ENCODE data around the gene APOLD1.

Gene APOLD1

DNA sequence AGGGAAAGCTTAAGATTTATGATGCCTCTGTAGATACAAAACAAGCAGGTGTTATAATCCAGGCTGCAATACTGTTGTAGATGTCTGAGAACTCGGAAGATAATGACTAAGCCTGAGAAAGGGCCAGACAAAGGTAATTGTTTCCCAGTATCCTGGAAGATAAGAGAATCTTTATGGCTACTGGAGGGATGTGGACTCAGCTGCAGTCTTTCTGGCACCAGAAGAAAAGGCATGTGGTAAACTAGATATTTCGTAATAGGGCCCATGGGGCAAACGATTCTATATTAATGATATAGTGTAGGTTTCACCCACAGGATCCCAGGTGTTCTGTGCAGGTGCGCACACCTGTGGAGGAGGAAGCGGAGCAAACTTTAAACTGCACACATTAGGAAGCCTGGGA is 9.2 kb upstream of the APOLD1 start:
- TF ChIP-seq, protein P1, sequence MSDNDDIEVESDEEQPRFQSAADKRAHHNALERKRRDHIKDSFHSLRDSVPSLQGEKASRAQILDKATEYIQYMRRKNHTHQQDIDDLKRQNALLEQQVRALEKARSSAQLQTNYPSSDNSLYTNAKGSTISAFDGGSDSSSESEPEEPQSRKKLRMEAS (IDR thresholded peaks at IDR 0.05; ENCODE audit: low read depth, low read length), result no peak
- TF ChIP-seq POLR2A (IDR thresholded peaks at IDR 0.05; ENCODE audit: extremely low read depth, insufficient read length) (no peak), MYC (IDR thresholded peaks at IDR 0.05; ENCODE audit: low read depth, low read length) (no peak)
- TF ChIP-seq, protein P2, sequence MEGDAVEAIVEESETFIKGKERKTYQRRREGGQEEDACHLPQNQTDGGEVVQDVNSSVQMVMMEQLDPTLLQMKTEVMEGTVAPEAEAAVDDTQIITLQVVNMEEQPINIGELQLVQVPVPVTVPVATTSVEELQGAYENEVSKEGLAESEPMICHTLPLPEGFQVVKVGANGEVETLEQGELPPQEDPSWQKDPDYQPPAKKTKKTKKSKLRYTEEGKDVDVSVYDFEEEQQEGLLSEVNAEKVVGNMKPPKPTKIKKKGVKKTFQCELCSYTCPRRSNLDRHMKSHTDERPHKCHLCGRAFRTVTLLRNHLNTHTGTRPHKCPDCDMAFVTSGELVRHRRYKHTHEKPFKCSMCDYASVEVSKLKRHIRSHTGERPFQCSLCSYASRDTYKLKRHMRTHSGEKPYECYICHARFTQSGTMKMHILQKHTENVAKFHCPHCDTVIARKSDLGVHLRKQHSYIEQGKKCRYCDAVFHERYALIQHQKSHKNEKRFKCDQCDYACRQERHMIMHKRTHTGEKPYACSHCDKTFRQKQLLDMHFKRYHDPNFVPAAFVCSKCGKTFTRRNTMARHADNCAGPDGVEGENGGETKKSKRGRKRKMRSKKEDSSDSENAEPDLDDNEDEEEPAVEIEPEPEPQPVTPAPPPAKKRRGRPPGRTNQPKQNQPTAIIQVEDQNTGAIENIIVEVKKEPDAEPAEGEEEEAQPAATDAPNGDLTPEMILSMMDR (IDR thresholded peaks at IDR 0.05; ENCODE audit: low read depth, low read length), result no peak
- DNase-seq (ENCODE audit: low read depth), result no peak
- H3K4me3 ChIP-seq (ENCODE audit: low read depth, low read length), result no peak overlapping the region

DNA sequence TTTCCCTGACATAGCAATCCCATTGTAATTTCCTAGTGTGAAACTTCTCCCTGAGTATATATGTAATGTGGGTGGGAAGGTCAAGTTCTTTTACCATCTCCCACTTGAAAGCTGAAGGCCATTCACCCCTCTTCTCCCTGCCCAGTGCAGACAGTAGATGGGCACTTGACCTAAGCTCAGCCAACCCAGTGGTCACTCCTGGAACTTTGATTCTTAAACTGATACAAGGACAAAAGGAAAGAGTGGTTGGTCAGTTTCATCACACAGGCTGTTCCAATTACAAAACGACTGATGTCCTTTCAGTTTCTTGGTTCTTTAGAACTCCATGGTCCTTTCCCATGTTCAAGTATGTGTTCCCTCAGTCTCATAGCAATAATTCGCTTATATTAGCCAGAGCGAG is 8.4 kb upstream of the APOLD1 start:
- no peak overlapping the region for H3K4me3 ChIP-seq (ENCODE audit: low read depth, low read length)
- DNase-seq (ENCODE audit: low read depth), result no peak
- TF ChIP-seq, protein P2 (IDR thresholded peaks at IDR 0.05; ENCODE audit: low read depth, low read length), result no peak
- TF ChIP-seq, protein P1 (IDR thresholded peaks at IDR 0.05; ENCODE audit: low read depth, low read length), result no peak
- TF ChIP-seq POLR2A (IDR thresholded peaks at IDR 0.05; ENCODE audit: extremely low read depth, insufficient read length) (no peak), MYC (IDR thresholded peaks at IDR 0.05; ENCODE audit: low read depth, low read length) (no peak)

DNA sequence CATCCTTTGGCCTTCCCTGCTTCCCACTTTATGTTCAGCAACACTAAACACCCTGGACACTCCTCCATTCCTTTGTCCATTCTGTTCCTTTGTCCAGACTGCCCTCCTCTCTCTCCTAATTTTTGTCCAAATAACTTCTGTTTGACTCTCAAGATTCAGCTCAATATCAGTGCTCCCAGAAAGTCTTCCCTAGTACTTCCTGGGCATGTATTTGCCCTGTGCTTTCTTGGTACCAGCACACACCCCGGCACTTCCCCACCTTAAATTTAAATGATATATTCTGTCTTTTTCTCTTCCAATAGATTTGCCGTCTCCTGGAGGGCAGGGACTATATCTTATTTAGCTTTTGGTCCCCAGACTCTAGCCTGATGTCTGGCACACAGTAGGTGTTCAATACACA is 6.5 kb upstream of the APOLD1 start:
- no peak for DNase-seq (ENCODE audit: low read depth)
- TF ChIP-seq, protein P1 (IDR thresholded peaks at IDR 0.05; ENCODE audit: low read depth, low read length), result no peak
- no peak overlapping the region for H3K4me3 ChIP-seq (ENCODE audit: low read depth, low read length)

DNA sequence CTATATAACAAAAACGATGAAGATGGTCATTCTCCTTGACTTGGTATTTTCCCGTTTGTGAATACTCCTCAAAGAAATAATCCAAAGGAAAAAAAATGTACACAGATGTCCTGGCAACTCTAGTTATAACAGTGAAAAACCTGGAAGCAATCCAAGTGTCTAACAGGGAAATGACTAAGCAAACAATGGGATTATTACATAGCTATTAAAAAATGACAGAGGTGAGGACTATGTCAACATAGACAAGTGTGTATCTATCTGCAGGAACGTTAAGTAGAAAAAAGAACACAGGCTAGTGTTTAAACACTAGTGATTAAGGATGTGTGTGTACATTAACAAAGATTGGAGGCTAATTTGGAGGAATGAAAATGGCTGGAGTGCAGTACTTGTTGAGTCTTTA is 5.9 kb upstream of the APOLD1 start:
- TF ChIP-seq, protein P2 (IDR thresholded peaks at IDR 0.05; ENCODE audit: low read depth, low read length), result no peak
- TF ChIP-seq POLR2A (IDR thresholded peaks at IDR 0.05; ENCODE audit: extremely low read depth, insufficient read length) (no peak), MYC (IDR thresholded peaks at IDR 0.05; ENCODE audit: low read depth, low read length) (no peak)
- TF ChIP-seq, protein P1 (IDR thresholded peaks at IDR 0.05; ENCODE audit: low read depth, low read length), result no peak
- H3K4me3 ChIP-seq (ENCODE audit: low read depth, low read length), result no peak overlapping the region
- no peak for DNase-seq (ENCODE audit: low read depth)

DNA sequence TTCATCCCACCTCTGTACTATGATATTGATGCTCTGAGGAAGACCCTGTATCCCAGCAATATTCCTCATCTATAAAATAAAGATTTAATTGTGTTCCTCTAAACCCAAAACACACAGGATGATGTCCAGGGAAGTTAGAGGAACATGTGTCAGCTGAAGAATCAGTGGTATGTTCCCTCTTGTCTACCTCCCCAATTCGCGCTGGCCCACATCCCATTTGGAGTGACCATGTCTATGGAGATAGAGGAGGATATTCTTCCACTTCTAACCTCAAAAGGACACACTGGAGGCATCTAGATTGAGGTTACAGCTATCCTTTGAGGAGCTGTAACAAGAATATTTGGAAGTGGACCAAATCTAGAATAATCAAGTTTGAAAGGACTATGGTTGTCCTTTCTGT is 1.3 kb upstream of the APOLD1 start:
- TF ChIP-seq MYC (IDR thresholded peaks at IDR 0.05; ENCODE audit: low read depth, low read length), result no peak
- no peak for DNase-seq (ENCODE audit: low read depth)
- no peak overlapping the region for H3K4me3 ChIP-seq (ENCODE audit: low read depth, low read length)

DNA sequence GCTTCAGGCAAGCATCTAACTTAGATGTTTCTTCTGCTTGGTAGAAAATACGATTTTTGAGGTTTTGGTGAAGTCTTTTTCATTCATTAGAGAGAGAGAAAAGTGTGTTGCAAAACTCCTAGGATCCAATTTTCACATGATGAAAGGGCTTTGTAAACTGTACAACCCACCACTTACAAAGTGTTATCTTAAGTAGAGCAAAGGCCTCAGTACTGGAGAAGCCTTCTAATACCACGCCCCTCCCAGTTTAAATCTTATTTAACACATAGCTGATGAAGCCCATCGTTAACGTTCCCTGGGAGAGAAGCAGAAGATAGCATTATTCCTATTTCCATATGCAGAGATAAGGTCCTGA is 869 bp downstream of the APOLD1 start:
- peak overlapping the region; percentile 72 for H3K4me3 ChIP-seq (ENCODE audit: low read depth, low read length)
- DNase-seq (ENCODE audit: low read depth), result no peak

More for the DNA sequence above, 869 bp downstream of the APOLD1 start:
- TF ChIP-seq, protein P2 (IDR thresholded peaks at IDR 0.05; ENCODE audit: low read depth, low read length), result no peak
- no peak for TF ChIP-seq MYC (IDR thresholded peaks at IDR 0.05; ENCODE audit: low read depth, low read length)
- TF ChIP-seq, protein P1 (IDR thresholded peaks at IDR 0.05; ENCODE audit: low read depth, low read length), result no peak
- TF ChIP-seq POLR2A (IDR thresholded peaks at IDR 0.05; ENCODE audit: extremely low read depth, insufficient read length), result no peak

All from NB4 (cell line).